Heart left ventricle (tissue), 16 donors: ENCODE results near the gene OLA1. TPM values are rescaled to one million over a fixed set of nuclear protein-coding genes. Genes with fewer than 3 reads are reported as not detected.

Experiments used
- ATAC-seq, 4 donors: fragments of 200-7000 bp; cut with Tn5 transposase; one replicate each; pipeline ENCODE4 v1.9.1; 2020 to 2022; ENCODE audit warnings: moderate library complexity in 4 of 4, mild to moderate bottlenecking in 3 of 4, moderate number of reproducible peaks in 1 of 4
- DNase-seq, 5 donors: peaks; one replicate each; pipeline ENCODE4 v3.0.0-alpha.2; 2020
- H3K27ac ChIP-seq, 12 donors: fragments of 200-600 bp; sonication (generic) in 4 of 12; one replicate each; pipeline versions ENCODE4 v1.5.0 to v1.8.0; 2016 to 2022; ENCODE audit warnings: mild to moderate bottlenecking in 2 of 12
- H3K27me3 ChIP-seq, 9 donors: fragments of 200-600 bp; sonication (generic) in 2 of 9; one replicate each; pipeline versions ENCODE4 v1.5.1 to v1.8.0; 2016 to 2022; ENCODE audit warnings: mild to moderate bottlenecking in 3 of 9
- H3K36me3 ChIP-seq, 9 donors: fragments of 200-600 bp; sonication (generic) in 2 of 9; one replicate each; pipeline versions ENCODE4 v1.5.0 to v1.8.0; 2018 to 2022; ENCODE audit warnings: mild to moderate bottlenecking in 2 of 9
- H3K4me1 ChIP-seq, 12 donors: fragments of 200-600 bp; sonication (generic) in 4 of 12; one replicate each; pipeline versions ENCODE4 v1.5.0 to v1.8.0; 2016 to 2022; ENCODE audit warnings: mild to moderate bottlenecking in 3 of 12
- H3K4me3 ChIP-seq, 12 donors: fragments of 200-600 bp; sonication (generic) in 4 of 12; one replicate each; pipeline versions ENCODE4 v1.5.0 to v1.8.0; 2017 to 2022; ENCODE audit warnings: mild to moderate bottlenecking in 9 of 12, moderate library complexity in 4 of 12
- H3K9me3 ChIP-seq, 12 donors: fragments of 200-600 bp; sonication (generic) in 4 of 12; one replicate each; pipeline versions ENCODE4 v1.5.0 to v1.8.0; 2016 to 2022; ENCODE audit warnings: mild to moderate bottlenecking in 1 of 12
- CTCF ChIP-seq, 12 donors: fragments of 200-600 bp; sonication (generic) in 4 of 12; IDR thresholded peaks; one replicate each; pipeline versions ENCODE4 v1.5.0 to v1.8.0; 2018 to 2022; ENCODE audit warnings: antibody characterized with exemption in 12 of 12, mild to moderate bottlenecking in 5 of 12
- POLR2A ChIP-seq, 2 donors: fragments of 450-650 bp; IDR thresholded peaks; one replicate each; pipeline ENCODE4 v1.6.1; 2017; ENCODE audit warnings: antibody characterized with exemption in 2 of 2, mild to moderate bottlenecking in 2 of 2, moderate library complexity in 2 of 2
- WGBS, 4 donors: extraction: QIAGEN DNeasy Blood & Tissue Kit in 2 of 4; methylation state at CpG; one replicate each; pipeline versions ENCODE4 v1.1.5 to v1.1.7; 2013 to 2018; 5-methylcytosine and 5-hydroxymethylcytosine counted together
- intact Hi-C, 10 donors: fragments of 100-400 bp; cut with DNase I; formaldehyde crosslinking; loops; one replicate each; pipeline versions ENCODE4 v1.11.1 to v1.14.2; 2022
- polyA plus RNA-seq, 2 donors: library from polyadenylated mRNA; stranded (reverse); fragments of 200-250 nt; gene quantifications; one replicate each; pipeline ENCODE4 v1.2.3, GENCODE V29; 2013
- total RNA-seq, 9 donors: library from RNA; depleted of rRNA in 2 of 9; stranded (reverse); fragments of >200 nt in 2 of 9; fragmentation: NEBNext Ultra II Directional in 3 of 9; extraction: Animal tissue kit (Norgen Biotek cat#: 25700) in 3 of 9; gene quantifications; one replicate each; pipeline versions ENCODE4 v1.1.0 to v1.2.4, GENCODE V29; 2016 to 2023
- donor health status: ischemic (EF 13 %, LVEDD 7.1; RV severe dilation, severe dysfunction).
- donor health status: healthy with polysubstance abuse.
- donor health status: DM: no; HTN: yes; CAD: no.
- donor health status: DM: no; HTN: no; CAD: no.
- donor health status: ischemic (EF 25% LVEDD 6.9; RV normal size, moderate dysfunction).
- donor health status: ischemic (EF 25% LVEDD 5.7; RV mildly dilated, moderate dysfunction).
- donor health status: healthy.
- donor health status: DM: yes; HTN: yes; CAD: no.
- donor health status: ischemic (EF 35%, LVEDD 5.7; RV mildly dilated, moderate dysfunction).
- donor health status: nonischemic (EF 11% LVEDD 7.7; RV severe dilation, severe dysfunction).
- donor health status: DM: yes; HTN: yes; CAD: no.
- donor health status: PGD.
- donor health status: ischemic (EF 29% LVEDD 5.4; RV normal size, mild dysfunction).
- donor health status: nonischemic (EF 23%, LVEDD 6.1; RV moderate dilation, normal function).

OLA1 gene
- total and polyA plus RNA-seq, 11 donors: 41.5 to 91.7 (median 72.5) TPM

- Histone ChIP-seq H3K4me3 (no peak overlapping the region), H3K27me3 (no peaks in the 10 kb centered on the region), H3K36me3 (no peaks in the 10 kb centered on the region), H3K27ac (no peak overlapping the region), H3K4me1 (peaks cover 0 to 13% (median 3%) of the 10 kb centered on the region in 12 donors), H3K9me3 (no peaks in the 10 kb centered on the region)
- intact Hi-C loops: loop anchor here in 4 of 10 donors (10.0 kb wide), 3 partner anchors 285 to 655 kb away; no protein-coding TSS in a partner anchor
- DNase-seq (no peak), ATAC-seq (no peak)
- TF ChIP-seq CTCF (IDR thresholded peaks at IDR 0.05) (no peak), POLR2A (IDR thresholded peaks at IDR 0.05) (no peak)
- 69 to 76% (median 74%) methylated on average over 6 of the region's 6 CpGs for WGBS, 4 donors
Measured at GRCh38 chr2:174059178-174059883, 189.0 kb downstream of the OLA1 start.

- no peak for TF ChIP-seq CTCF (IDR thresholded peaks at IDR 0.05)
- H3K27ac ChIP-seq: no peak overlapping the region
- intact Hi-C loops: loop anchor here in 4 of 10 donors (10.0 kb wide), 3 partner anchors 286 to 654 kb away; no protein-coding TSS in a partner anchor
- no peak overlapping the region for H3K4me3 ChIP-seq
- ATAC-seq: no peak
- WGBS, 4 donors: 85 to 99% (median 90%) methylated on average over 1 of the region's 1 CpG
- H3K9me3 ChIP-seq: no peaks in the 10 kb centered on the region
- DNase-seq: no peak
- H3K36me3 ChIP-seq: no peaks in the 10 kb centered on the region
- H3K4me1 ChIP-seq: peaks cover 0 to 21% (median 6%) of the 10 kb centered on the region in 12 donors
- H3K27me3 ChIP-seq: no peaks in the 10 kb centered on the region
Measured at GRCh38 chr2:174058456-174058855, 189.9 kb downstream of the OLA1 start.

GRCh38 chr2:174058026-174058425 lies 190.3 kb downstream of the OLA1 start:
- intact Hi-C loops: loop anchor here in 4 of 10 donors (10.0 kb wide), 3 partner anchors 287 to 653 kb away; no protein-coding TSS in a partner anchor
- no peaks in the 10 kb centered on the region for H3K9me3 ChIP-seq

GRCh38 chr2:174054926-174055325 lies 193.4 kb downstream of the OLA1 start:
- no peak overlapping the region for H3K4me3 ChIP-seq
- no peak overlapping the region for H3K27ac ChIP-seq

More at GRCh38 chr2:174058026-174058425, 190.3 kb downstream of the OLA1 start:
- Histone ChIP-seq H3K4me1 (peaks cover 0 to 21% (median 5%) of the 10 kb centered on the region in 12 donors), H3K27ac (no peak overlapping the region), H3K4me3 (no peak overlapping the region), H3K36me3 (no peaks in the 10 kb centered on the region), H3K27me3 (no peaks in the 10 kb centered on the region)
- ATAC-seq (no peak), DNase-seq (no peak)
- 54 to 71% (median 66%) methylated on average over 2 of the region's 2 CpGs for WGBS, 4 donors
- TF ChIP-seq POLR2A (IDR thresholded peaks at IDR 0.05): no peak

More at GRCh38 chr2:174054926-174055325, 193.4 kb downstream of the OLA1 start:
- intact Hi-C loops: loop anchor here in 4 of 10 donors (10.0 kb wide), 3 partner anchors 290 to 650 kb away; no protein-coding TSS in a partner anchor
- Histone ChIP-seq H3K9me3 (no peaks in the 10 kb centered on the region), H3K27me3 (no peaks in the 10 kb centered on the region), H3K4me1 (peaks cover 0 to 30% (median 16%) of the 10 kb centered on the region in 12 donors), H3K36me3 (no peaks in the 10 kb centered on the region)
- DNase-seq (no peak), ATAC-seq (no peak)
- TF ChIP-seq CTCF (IDR thresholded peaks at IDR 0.05): no peak
- TF ChIP-seq POLR2A (IDR thresholded peaks at IDR 0.05): no peak
- 91 to 96% (median 92%) methylated on average over 8 of the region's 8 CpGs for WGBS, 4 donors
